ENCODE data around the gene MSANTD2.

MSANTD2 gene

GRCh38 chr11:124717786-124718651, 82.2 kb downstream of the MSANTD2 start:
- peak overlapping the region; percentile 41 for H3K4me3 ChIP-seq (replicated peaks; ENCODE audit: low read depth, low read length)
- peak; percentile 44 for DNase-seq (ENCODE audit: low read depth)
- TF ChIP-seq CTCF (IDR thresholded peaks at IDR 0.05; ENCODE audit: low read length, missing control alignments), result no peak

- peak; percentile 61 for DNase-seq (ENCODE audit: low read depth)
- H3K4me3 ChIP-seq (replicated peaks; ENCODE audit: low read depth, low read length), result peak overlapping the region; percentile 41
- no peak for TF ChIP-seq CTCF (IDR thresholded peaks at IDR 0.05; ENCODE audit: low read length, missing control alignments)
Observed at GRCh38 chr11:124717421-124717785, 82.8 kb downstream of the MSANTD2 start.

- no peak for TF ChIP-seq CTCF (IDR thresholded peaks at IDR 0.05; ENCODE audit: low read length, missing control alignments)
- DNase-seq (ENCODE audit: low read depth), result peak; percentile 26
- no peak overlapping the region for H3K4me3 ChIP-seq (replicated peaks; ENCODE audit: low read depth, low read length)
Observed at GRCh38 chr11:124716591-124716990, 83.6 kb downstream of the MSANTD2 start.

All from fibroblast of pulmonary artery (primary cell).